KMS-11 (cell line): ENCODE results near the gene CIB4.

Experiments
- H2AFZ ChIP-seq: fragments of 200-600 bp; sonication (generic); 2 replicates; pipeline ENCODE4 v1.6.1; 2016; ENCODE audit warnings: antibody characterized with exemption, mixed run types, low read depth
- H3K27ac ChIP-seq: fragments of 200-600 bp; sonication (generic); 2 replicates; pipeline ENCODE4 v1.6.1; 2016; ENCODE audit warnings: mild to moderate bottlenecking, mixed run types
- H3K27me3 ChIP-seq: fragments of 200-600 bp; sonication (generic); 2 replicates; pipeline ENCODE4 v1.6.1; 2017; ENCODE audit warnings: mild to moderate bottlenecking, low read depth, mixed run types, moderate library complexity; ENCODE audit not compliant: insufficient read depth
- H3K36me3 ChIP-seq: fragments of 200-600 bp; sonication (generic); 2 replicates; pipeline ENCODE4 v1.6.1; 2017; ENCODE audit warnings: mild to moderate bottlenecking, mixed run types; ENCODE audit not compliant: insufficient read depth
- H3K4me1 ChIP-seq: fragments of 200-600 bp; sonication (generic); 2 replicates; pipeline ENCODE4 v1.6.1; 2016; ENCODE audit warnings: mild to moderate bottlenecking, low read depth, mixed run types; ENCODE audit not compliant: poor library complexity, severe bottlenecking
- H3K4me2 ChIP-seq: fragments of 200-600 bp; sonication (generic); 2 replicates; pipeline ENCODE4 v1.7.0; 2016; ENCODE audit warnings: mild to moderate bottlenecking, mixed run types
- H3K4me3 ChIP-seq: fragments of 200-600 bp; sonication (generic); IDR thresholded peaks from 2 replicates; pipeline ENCODE4 v1.6.1; 2017; ENCODE audit warnings: low read depth, low read length, mixed read lengths; ENCODE audit not compliant: insufficient read depth
- H3K79me2 ChIP-seq: fragments of 200-600 bp; sonication (generic); 2 replicates; pipeline ENCODE4 v1.6.1; 2016; ENCODE audit warnings: low read depth, mixed run types; ENCODE audit not compliant: insufficient read depth
- H3K9ac ChIP-seq: fragments of 200-600 bp; sonication (generic); 2 replicates; pipeline ENCODE4 v1.6.1; 2016; ENCODE audit warnings: mild to moderate bottlenecking, mixed run types
- H4K20me1 ChIP-seq: fragments of 200-600 bp; sonication (generic); 2 replicates; pipeline ENCODE4 v1.6.1; 2016; ENCODE audit warnings: mild to moderate bottlenecking, mixed run types; ENCODE audit not compliant: insufficient read depth
- CTCF ChIP-seq: fragments of 200-600 bp; sonication (generic); conservative IDR thresholded peaks from 2 replicates; pipeline ENCODE4 v1.6.1; 2017; ENCODE audit warnings: low read depth, mild to moderate bottlenecking, antibody characterized with exemption, low read length, moderate library complexity, mixed read lengths

The CIB4 gene

GRCh38 chr2:26599387-26599786, 41.8 kb downstream of the CIB4 start:
- peaks cover 78% of the 10 kb centered on the region for H3K27me3 ChIP-seq
- H3K36me3 ChIP-seq = no peaks in the 10 kb centered on the region
- H3K27ac ChIP-seq = no peak overlapping the region
- no peaks in the 10 kb centered on the region for H4K20me1 ChIP-seq
- no peak overlapping the region for H3K4me2 ChIP-seq
- no peak overlapping the region for H2AFZ ChIP-seq
- H3K4me1 ChIP-seq = no peaks in the 10 kb centered on the region
- no peak overlapping the region for H3K4me3 ChIP-seq
- no peak for TF ChIP-seq CTCF
- no peaks in the 10 kb centered on the region for H3K79me2 ChIP-seq
- H3K9ac ChIP-seq = no peak overlapping the region

GRCh38 chr2:26598996-26599373, 42.2 kb downstream of the CIB4 start:
- Histone ChIP-seq H3K27ac (no peak overlapping the region), H3K4me1 (no peaks in the 10 kb centered on the region), H3K79me2 (no peaks in the 10 kb centered on the region), H2AFZ (no peak overlapping the region), H3K4me3 (no peak overlapping the region), H3K4me2 (no peak overlapping the region), H3K36me3 (no peaks in the 10 kb centered on the region), H3K27me3 (peaks cover 82% of the 10 kb centered on the region), H4K20me1 (no peaks in the 10 kb centered on the region), H3K9ac (no peak overlapping the region)
- TF ChIP-seq CTCF = no peak

- H3K4me3 ChIP-seq = no peak overlapping the region
- TF ChIP-seq CTCF = no peak
- no peak overlapping the region for H3K4me2 ChIP-seq
- no peak overlapping the region for H2AFZ ChIP-seq
- peaks cover 84% of the 10 kb centered on the region for H3K27me3 ChIP-seq
- no peaks in the 10 kb centered on the region for H3K36me3 ChIP-seq
- no peaks in the 10 kb centered on the region for H3K4me1 ChIP-seq
- no peaks in the 10 kb centered on the region for H3K79me2 ChIP-seq
- H3K27ac ChIP-seq = no peak overlapping the region
- no peaks in the 10 kb centered on the region for H4K20me1 ChIP-seq
- H3K9ac ChIP-seq = no peak overlapping the region
These were observed 42.7 kb downstream of the CIB4 start for GRCh38 chr2:26598336-26598995.

- H3K4me2 ChIP-seq = no peak overlapping the region
- no peak overlapping the region for H3K27ac ChIP-seq
- no peak overlapping the region for H3K9ac ChIP-seq
- H4K20me1 ChIP-seq = no peaks in the 10 kb centered on the region
- H3K36me3 ChIP-seq = no peaks in the 10 kb centered on the region
- H3K4me1 ChIP-seq = peaks cover 6% of the 10 kb centered on the region
- TF ChIP-seq CTCF = no peak
- H3K4me3 ChIP-seq = no peak overlapping the region
- peaks cover 85% of the 10 kb centered on the region for H3K27me3 ChIP-seq
- no peak overlapping the region for H2AFZ ChIP-seq
- H3K79me2 ChIP-seq = no peaks in the 10 kb centered on the region
These were observed 44.0 kb downstream of the CIB4 start for GRCh38 chr2:26597197-26597596.
